Lower leg skin (tissue), 4 donors: ENCODE results near the gene EPHA5. TPM values are rescaled to one million over a fixed set of nuclear protein-coding genes. Genes with fewer than 3 reads are reported as not detected.

Source experiments
- DNase-seq, 2 donors: peaks; one replicate each; pipeline ENCODE4 v3.0.0-alpha.2; 2019; ENCODE audit warnings: low spot score in 2 of 2
- H3K4me3 ChIP-seq: fragments of 200-600 bp; sonication (generic); 2 replicates; pipeline ENCODE4 v1.5.1; 2017; ENCODE audit warnings: mild to moderate bottlenecking, low read depth; ENCODE audit not compliant: poor library complexity, severe bottlenecking
- CTCF ChIP-seq, 3 donors: fragments of 450-650 bp; IDR thresholded peaks; one replicate each; pipeline ENCODE4 v1.5.1; 2016; ENCODE audit warnings: antibody characterized with exemption in 3 of 3, mild to moderate bottlenecking in 3 of 3, moderate library complexity in 2 of 3
- POLR2A ChIP-seq, 2 donors: fragments of 450-650 bp; IDR thresholded peaks; one replicate each; pipeline ENCODE4 v1.6.1; 2016 to 2017; ENCODE audit warnings: antibody characterized with exemption in 2 of 2, mild to moderate bottlenecking in 1 of 2, moderate library complexity in 1 of 2
- WGBS, 2 donors: methylation state at CpG; one replicate each; pipeline ENCODE4 v1.1.5; 2018; 5-methylcytosine and 5-hydroxymethylcytosine counted together
- intact Hi-C: fragments of 100-400 bp; cut with DNase I; formaldehyde crosslinking; loops from one replicate; pipeline ENCODE4 v1.15.0; 2023; ENCODE audit warnings: low total_unique reads
- total RNA-seq, 4 donors: library from RNA; depleted of rRNA; stranded (reverse); fragments of >200 nt; gene quantifications; one replicate each; pipeline ENCODE4 v1.1.0, GENCODE V29; 2016

Gene EPHA5
- total RNA-seq, 4 donors from 2014 or later, result 0.34 to 0.63 (median 0.51) TPM

- H3K4me3 ChIP-seq, result no peak overlapping the region
- TF ChIP-seq CTCF (IDR thresholded peaks at IDR 0.05) (no peak), POLR2A (IDR thresholded peaks at IDR 0.05) (no peak)
- intact Hi-C loops, result no loop called here
- no peak for DNase-seq
- 83 to 95% methylated on average over 1 of the region's 1 CpG for WGBS, 2 donors
These were observed 159.3 kb downstream of the EPHA5 start for GRCh38 chr4:65510976-65511375.

- TF ChIP-seq CTCF (IDR thresholded peaks at IDR 0.05) (no peak), POLR2A (IDR thresholded peaks at IDR 0.05) (no peak)
- H3K4me3 ChIP-seq, result no peak overlapping the region
- WGBS, 2 donors, result 65 to 75% methylated on average over 2 of the region's 2 CpGs
- intact Hi-C loops, result no loop called here
- no peak for DNase-seq
These were observed 162.1 kb downstream of the EPHA5 start for GRCh38 chr4:65508168-65508567.

GRCh38 chr4:65502131-65502701 is 168.1 kb downstream of the EPHA5 start:
- intact Hi-C loops, result no loop called here
- WGBS, 2 donors, result 86 to 87% methylated on average over 2 of the region's 2 CpGs
- no peak for DNase-seq
- TF ChIP-seq POLR2A (IDR thresholded peaks at IDR 0.05) (no peak), CTCF (IDR thresholded peaks at IDR 0.05) (no peak)
- H3K4me3 ChIP-seq, result no peak overlapping the region

GRCh38 chr4:65498606-65499005 is 171.7 kb downstream of the EPHA5 start:
- intact Hi-C loops, result no loop called here
- TF ChIP-seq POLR2A (IDR thresholded peaks at IDR 0.05) (no peak), CTCF (IDR thresholded peaks at IDR 0.05) (no peak)
- DNase-seq, result no peak
- no peak overlapping the region for H3K4me3 ChIP-seq
- WGBS, 2 donors, result 82 to 91% methylated on average over 2 of the region's 2 CpGs

- 80 to 92% methylated on average over 1 of the region's 1 CpG for WGBS, 2 donors
- H3K4me3 ChIP-seq, result no peak overlapping the region
- intact Hi-C loops, result no loop called here
- no peak for DNase-seq
- TF ChIP-seq CTCF (IDR thresholded peaks at IDR 0.05), result no peak
- TF ChIP-seq POLR2A (IDR thresholded peaks at IDR 0.05), result no peak
These were observed 174.8 kb downstream of the EPHA5 start for GRCh38 chr4:65495439-65495838.

GRCh38 chr4:65482410-65482809 is 187.9 kb downstream of the EPHA5 start:
- TF ChIP-seq POLR2A (IDR thresholded peaks at IDR 0.05), result no peak
- no peak for TF ChIP-seq CTCF (IDR thresholded peaks at IDR 0.05)
- 54 to 63% methylated on average over 1 of the region's 1 CpG for WGBS, 2 donors

More at GRCh38 chr4:65482410-65482809, 187.9 kb downstream of the EPHA5 start:
- DNase-seq, result no peak
- no peak overlapping the region for H3K4me3 ChIP-seq
- intact Hi-C loops, result no loop called here
